ENCODE data around the gene SORCS3.

SORCS3 gene

GRCh38 chr10:104850023-104850422, 208.9 kb downstream of the SORCS3 start:
- no peak for DNase-seq (ENCODE audit: low read depth)

- no peak for DNase-seq (ENCODE audit: low read depth)
Measured at GRCh38 chr10:104867966-104868598, 227.0 kb downstream of the SORCS3 start.

GRCh38 chr10:104872691-104873090, 231.6 kb downstream of the SORCS3 start:
- DNase-seq (ENCODE audit: low read depth): no peak

- DNase-seq (ENCODE audit: low read depth): no peak
Measured at GRCh38 chr10:104873161-104873560, 232.1 kb downstream of the SORCS3 start.

GRCh38 chr10:104875561-104875960, 234.5 kb downstream of the SORCS3 start:
- no peak for DNase-seq (ENCODE audit: low read depth)

GRCh38 chr10:104880624-104881398, 239.7 kb downstream of the SORCS3 start:
- no peak for DNase-seq (ENCODE audit: low read depth)

- no peak for DNase-seq (ENCODE audit: low read depth)
Measured at GRCh38 chr10:104881740-104882139, 240.7 kb downstream of the SORCS3 start.

GRCh38 chr10:104892879-104893617, 252.0 kb downstream of the SORCS3 start:
- no peak for DNase-seq (ENCODE audit: low read depth)

- DNase-seq (ENCODE audit: low read depth): no peak
Measured at GRCh38 chr10:104893701-104894100, 252.6 kb downstream of the SORCS3 start.

GRCh38 chr10:104894681-104895080, 253.6 kb downstream of the SORCS3 start:
- no peak for DNase-seq (ENCODE audit: low read depth)

- DNase-seq (ENCODE audit: low read depth): no peak
Measured at GRCh38 chr10:104895541-104895940, 254.5 kb downstream of the SORCS3 start.

- no peak for DNase-seq (ENCODE audit: low read depth)
Measured at GRCh38 chr10:104895981-104896380, 254.9 kb downstream of the SORCS3 start.

- no peak for DNase-seq (ENCODE audit: low read depth)
Measured at GRCh38 chr10:104897696-104898095, 256.6 kb downstream of the SORCS3 start.

GRCh38 chr10:104899779-104900178, 258.7 kb downstream of the SORCS3 start:
- DNase-seq (ENCODE audit: low read depth): no peak

GRCh38 chr10:104903433-104903832, 262.3 kb downstream of the SORCS3 start:
- DNase-seq (ENCODE audit: low read depth): no peak

- no peak for DNase-seq (ENCODE audit: low read depth)
Measured at GRCh38 chr10:104904753-104905323, 263.7 kb downstream of the SORCS3 start.

GRCh38 chr10:104906112-104906511, 265.0 kb downstream of the SORCS3 start:
- DNase-seq (ENCODE audit: low read depth): no peak

GRCh38 chr10:104907521-104907920, 266.4 kb downstream of the SORCS3 start:
- no peak for DNase-seq (ENCODE audit: low read depth)

- no peak for DNase-seq (ENCODE audit: low read depth)
Measured at GRCh38 chr10:104908581-104908980, 267.5 kb downstream of the SORCS3 start.

- DNase-seq (ENCODE audit: low read depth): no peak
Measured at GRCh38 chr10:104910712-104911111, 269.6 kb downstream of the SORCS3 start.

GRCh38 chr10:104913390-104913789, 272.3 kb downstream of the SORCS3 start:
- DNase-seq (ENCODE audit: low read depth): no peak

- no peak for DNase-seq (ENCODE audit: low read depth)
Measured at GRCh38 chr10:104920476-104920875, 279.4 kb downstream of the SORCS3 start.

- DNase-seq (ENCODE audit: low read depth): no peak
Measured at GRCh38 chr10:104921763-104922162, 280.7 kb downstream of the SORCS3 start.

Data from stimulated activated CD4-positive, alpha-beta T cell treated with anti-CD3 and anti-CD28 coated beads, Interleukin-2, amount 100 ng/mL, for 4 hours (primary cell).